ENCODE data around the gene NUDT14.

NUDT14 gene

DNA sequence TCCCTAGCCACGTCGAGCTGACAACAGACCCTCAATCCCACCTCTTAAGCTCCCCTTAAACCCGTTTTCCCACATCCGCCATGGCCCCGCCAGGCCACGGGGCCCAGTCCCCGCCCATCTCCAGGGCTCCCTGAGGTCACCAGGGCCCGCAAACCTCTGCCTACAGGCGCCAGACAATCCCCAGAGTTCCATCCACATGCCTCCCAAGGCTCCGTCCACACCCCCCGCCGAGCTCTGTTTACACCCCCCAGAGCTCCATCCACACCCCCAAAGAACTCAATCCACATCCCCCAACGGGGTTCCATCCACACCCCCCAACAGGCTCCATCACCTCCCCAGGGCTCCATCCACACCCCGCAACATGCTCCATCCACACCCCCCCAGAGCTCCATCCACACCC is 21.8 kb downstream of the NUDT14 start:
- no peak for DNase-seq (ENCODE audit: low read depth)

DNA sequence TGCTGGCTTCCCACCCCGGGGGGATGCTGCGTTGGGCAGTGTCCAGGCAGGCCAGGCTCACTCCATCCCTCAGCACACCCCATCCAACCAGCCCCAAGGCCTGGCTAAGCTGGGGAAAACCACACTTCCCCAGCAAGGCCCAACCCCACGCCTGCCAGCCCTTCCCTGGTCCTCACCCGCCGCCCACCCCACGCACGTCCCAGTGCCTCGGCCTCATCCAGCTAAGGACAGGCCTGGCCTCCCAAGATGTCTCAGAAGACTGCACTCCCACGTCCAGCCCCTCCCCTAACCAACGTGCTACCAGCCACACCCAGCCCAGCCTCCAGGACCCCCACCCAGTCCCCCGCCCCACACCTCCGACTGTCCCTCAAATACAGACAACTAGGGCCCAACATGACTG is 22.3 kb downstream of the NUDT14 start:
- no peak for DNase-seq (ENCODE audit: low read depth)

DNA sequence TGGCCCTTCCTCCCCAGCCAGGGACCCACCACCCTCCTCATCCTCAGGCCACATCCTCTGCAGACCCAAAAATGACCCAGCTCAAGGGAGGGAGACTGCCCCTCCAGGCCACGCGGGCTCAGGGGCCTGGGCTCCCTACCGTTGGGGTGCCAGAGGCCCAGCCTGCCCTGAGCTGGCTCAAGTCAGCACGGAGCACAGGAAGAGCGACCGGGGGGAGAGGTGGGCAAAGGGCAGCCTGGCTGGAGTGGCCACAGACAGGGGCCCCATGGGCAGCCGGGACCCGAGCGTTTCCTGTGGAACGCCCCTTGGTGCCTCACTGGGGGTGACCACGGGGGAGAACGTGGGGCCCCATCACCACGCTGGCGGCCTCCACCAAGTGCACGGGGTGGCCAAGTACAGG is 23.2 kb downstream of the NUDT14 start:
- no peak for DNase-seq (ENCODE audit: low read depth)

DNA sequence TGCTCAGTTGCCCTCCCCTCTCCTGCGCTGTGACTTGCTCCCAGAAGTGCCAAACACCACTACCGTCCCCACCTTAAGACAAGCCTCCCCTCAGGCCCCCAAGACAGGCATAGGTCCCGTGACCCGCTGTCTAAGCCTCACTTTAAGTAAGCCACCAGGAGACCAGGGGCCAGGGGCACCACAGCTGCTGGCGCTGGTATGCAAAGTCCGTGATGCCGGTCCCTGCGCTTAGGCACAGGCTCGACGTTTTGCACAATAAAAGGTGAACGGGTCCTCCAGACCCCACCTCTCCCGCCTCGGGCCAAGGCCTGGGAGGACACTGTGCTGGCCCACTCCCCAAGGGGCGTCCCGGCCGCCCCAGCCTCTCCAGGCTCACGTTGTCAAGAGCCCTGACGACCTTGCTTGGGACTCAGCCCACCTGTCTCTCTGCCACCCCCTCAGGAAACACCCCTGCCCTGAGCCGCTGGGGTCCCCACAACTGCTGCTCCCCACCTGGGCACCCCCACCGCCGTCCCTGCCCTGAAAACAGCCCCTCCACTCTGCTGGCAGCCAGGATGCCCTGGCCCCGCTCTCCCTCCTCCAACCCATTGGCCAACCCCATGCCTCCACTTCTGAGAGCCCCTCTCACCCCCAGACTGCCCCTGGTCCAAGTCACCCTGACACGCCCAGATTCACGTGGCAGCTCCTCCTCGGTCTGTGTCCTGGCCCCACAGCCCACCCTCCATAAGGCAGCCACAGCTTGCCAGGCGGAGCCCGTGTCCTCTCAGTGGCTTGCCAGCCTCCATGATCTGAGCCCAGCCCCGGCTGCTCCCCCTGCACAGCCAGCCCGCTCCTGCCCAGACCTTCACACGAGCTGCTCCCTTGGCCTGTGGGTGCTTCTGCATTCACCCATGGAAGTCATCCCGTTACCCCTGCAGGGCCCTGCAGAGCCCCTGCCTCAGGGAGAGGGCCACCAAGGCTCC is 24.4 kb downstream of the NUDT14 start:
- no peak for DNase-seq (ENCODE audit: low read depth)

DNA sequence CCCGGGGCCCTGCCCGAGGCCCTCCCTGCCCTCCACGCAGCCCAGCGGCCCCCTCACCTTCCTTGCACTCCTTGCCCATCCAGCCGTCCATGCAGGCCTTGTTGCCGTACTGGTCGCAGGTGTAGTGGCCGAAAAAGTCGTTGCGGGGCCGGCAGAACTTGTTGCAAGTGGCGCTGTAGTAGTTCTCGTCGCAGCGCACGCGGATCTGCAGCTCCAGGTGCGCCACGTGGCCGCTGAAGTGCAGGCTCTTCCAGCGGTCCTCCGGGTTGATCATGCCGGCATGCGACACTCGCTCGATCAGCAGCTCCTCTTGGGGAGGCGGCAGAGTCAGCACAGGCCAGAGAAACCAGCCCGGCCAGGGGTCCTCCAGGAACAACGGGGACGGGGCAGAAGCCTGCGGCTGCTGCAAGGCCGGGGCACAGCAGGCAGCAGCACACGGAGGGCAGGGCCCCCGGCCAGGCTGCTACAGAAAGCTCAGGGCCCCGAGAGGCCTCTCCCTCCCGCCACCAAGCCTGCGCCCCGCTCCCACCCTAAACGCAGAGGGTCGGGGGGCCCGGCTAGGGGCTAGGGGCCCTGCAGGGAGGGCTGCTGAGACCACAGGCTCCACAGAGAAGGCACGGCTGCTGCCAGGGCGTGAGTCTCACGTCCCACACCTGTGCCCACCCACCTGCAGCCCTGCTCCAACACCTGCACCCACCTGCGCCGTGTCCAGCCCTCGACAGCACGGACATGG is 25.3 kb downstream of the NUDT14 start:
- no peak for DNase-seq (ENCODE audit: low read depth)

DNA sequence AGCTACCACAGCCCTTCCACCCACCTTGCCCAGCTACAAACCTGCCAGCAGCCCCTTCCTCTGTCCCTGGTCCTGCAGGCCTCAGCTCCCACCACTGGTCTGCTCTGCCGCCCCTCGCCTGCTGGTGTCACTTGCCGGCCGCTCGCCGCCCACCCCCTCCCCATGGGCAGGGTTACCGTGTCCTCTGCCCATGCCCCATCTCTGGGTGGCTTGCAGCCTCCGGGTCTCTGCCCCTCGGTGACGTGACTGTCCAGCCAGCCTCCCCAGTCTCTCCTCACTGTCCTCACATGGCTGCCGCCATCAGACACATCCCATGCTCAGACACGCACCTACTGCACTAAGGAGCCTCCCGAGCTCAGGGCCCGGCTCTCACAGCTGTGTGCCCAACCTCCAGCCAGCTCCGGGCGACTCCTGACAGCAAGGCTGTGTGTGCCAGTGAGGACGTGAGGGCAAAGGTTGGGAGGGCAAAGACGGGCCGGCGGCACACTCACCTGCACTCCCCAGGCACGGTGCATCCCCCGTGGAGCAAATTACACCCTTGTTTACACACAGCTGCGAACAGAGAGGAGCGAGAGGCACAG is 26.0 kb downstream of the NUDT14 start:
- no peak for DNase-seq (ENCODE audit: low read depth)

GRCh38 chr14:105154476-105154871 is 26.6 kb downstream of the NUDT14 start:
- DNase-seq (ENCODE audit: low read depth), result no peak

GRCh38 chr14:105153739-105154475 is 27.2 kb downstream of the NUDT14 start:
- no peak for DNase-seq (ENCODE audit: low read depth)

- DNase-seq (ENCODE audit: low read depth), result no peak
Measured at GRCh38 chr14:105153331-105153731, 27.8 kb downstream of the NUDT14 start.

DNA sequence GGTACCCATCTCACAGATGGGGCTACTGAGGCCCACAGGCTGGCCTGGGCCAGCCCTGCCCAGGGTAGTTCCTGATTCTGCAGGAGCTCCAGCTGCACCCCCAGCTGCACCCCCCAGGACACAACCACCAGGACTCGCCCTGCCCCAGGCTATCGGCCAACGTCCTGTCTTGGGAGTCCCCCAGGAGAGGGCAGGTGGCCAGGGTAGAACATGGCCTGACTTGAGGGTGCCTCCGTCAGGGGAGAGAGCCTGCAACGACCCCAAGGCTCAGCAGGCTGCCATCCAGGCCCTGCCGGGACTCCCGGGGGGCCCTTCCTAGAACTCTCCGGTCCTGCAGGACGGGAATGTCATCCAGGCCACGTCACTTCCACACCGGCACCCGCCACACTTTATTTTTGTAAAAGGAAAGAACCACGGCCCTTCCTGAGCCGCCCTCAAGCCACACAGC is 28.3 kb downstream of the NUDT14 start:
- no peak for DNase-seq (ENCODE audit: low read depth)

- no peak for DNase-seq (ENCODE audit: low read depth)
Measured at GRCh38 chr14:105151838-105152793, 29.0 kb downstream of the NUDT14 start.

GRCh38 chr14:105151084-105151837 is 29.9 kb downstream of the NUDT14 start:
- DNase-seq (ENCODE audit: low read depth), result no peak

DNA sequence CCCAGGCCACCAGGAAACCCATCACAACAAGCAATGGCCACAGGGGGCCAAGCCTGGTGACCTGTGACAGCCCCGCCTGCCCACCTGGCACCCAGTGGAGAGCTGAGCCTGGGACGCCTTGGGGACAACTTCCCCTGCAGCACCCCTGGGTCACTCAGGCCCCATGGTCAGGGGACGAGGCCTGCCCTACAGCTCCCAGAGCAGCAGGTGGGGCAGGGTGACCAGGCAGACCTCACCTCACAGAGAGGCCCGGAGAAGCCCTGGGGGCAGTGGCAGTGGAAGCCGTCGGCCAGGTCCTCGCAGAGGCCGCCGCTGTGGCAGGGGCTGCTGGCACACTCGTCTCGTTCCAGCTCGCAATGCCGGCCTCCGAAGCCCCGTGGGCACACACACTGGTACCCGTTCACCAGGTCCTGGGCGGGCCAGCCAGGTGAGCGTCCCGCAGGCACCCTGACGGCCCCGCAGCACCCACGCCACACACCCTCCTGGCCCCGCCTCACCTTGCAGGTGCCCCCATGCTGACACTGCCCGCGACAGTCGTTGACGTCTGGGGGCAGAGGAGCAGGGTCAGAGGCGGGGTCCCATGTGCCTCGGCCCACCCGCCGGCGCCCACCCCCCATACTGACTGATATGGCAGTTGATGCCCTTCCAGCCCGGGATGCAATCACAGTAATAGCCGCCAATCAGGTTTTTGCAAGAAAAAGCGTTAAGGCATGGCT is 30.6 kb downstream of the NUDT14 start:
- no peak for DNase-seq (ENCODE audit: low read depth)

DNA sequence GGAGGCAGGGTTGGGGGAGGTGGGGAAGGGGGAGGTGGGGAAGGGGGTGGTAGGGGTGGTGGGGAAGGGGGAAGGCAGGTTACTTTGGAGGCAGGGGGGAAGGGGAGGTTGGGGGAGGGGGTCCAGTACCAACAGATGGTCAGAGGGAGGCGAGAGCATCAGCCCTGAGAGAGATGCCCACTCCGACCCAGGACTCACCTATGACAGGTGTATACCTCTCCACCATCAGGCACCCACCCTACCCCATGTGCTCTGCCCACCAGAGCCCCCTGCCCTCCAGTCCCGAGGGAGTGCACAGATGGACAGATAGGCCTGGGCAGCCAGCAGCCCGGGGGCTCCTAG is 31.1 kb downstream of the NUDT14 start:
- DNase-seq (ENCODE audit: low read depth), result no peak

DNA sequence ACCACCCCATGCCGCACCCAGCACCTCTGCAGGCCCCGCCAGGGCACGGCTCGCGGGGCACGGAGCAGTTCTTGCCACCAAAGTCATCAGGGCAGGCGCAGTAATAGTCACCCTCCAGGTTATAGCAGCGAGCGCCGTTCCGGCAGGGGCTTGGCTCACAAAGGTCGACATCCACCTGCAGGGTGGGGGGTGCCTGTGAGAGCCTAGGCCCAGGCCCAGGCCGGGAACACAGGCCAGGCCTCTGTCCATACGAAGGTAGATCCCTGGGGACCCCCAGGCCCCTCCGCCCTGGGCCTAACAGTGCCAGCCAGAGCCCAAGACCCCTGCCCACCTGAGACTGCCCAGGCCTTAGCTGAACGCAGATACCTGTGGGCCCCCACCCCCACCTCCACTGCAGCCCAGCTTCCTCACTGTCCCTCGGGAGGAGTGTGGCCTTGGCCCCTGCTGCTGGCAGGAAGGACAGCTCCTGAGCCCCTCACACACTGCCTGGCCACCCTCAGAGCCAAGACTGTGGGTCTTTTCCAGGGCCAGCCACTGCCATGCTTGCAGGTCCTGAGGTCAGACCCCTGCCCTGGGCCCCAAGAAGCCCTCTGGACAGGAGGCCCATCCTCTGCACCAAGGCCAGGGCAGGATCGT is 31.8 kb downstream of the NUDT14 start:
- no peak for DNase-seq (ENCODE audit: low read depth)

- DNase-seq (ENCODE audit: low read depth), result no peak
Measured at GRCh38 chr14:105148604-105149145, 32.4 kb downstream of the NUDT14 start.

DNA sequence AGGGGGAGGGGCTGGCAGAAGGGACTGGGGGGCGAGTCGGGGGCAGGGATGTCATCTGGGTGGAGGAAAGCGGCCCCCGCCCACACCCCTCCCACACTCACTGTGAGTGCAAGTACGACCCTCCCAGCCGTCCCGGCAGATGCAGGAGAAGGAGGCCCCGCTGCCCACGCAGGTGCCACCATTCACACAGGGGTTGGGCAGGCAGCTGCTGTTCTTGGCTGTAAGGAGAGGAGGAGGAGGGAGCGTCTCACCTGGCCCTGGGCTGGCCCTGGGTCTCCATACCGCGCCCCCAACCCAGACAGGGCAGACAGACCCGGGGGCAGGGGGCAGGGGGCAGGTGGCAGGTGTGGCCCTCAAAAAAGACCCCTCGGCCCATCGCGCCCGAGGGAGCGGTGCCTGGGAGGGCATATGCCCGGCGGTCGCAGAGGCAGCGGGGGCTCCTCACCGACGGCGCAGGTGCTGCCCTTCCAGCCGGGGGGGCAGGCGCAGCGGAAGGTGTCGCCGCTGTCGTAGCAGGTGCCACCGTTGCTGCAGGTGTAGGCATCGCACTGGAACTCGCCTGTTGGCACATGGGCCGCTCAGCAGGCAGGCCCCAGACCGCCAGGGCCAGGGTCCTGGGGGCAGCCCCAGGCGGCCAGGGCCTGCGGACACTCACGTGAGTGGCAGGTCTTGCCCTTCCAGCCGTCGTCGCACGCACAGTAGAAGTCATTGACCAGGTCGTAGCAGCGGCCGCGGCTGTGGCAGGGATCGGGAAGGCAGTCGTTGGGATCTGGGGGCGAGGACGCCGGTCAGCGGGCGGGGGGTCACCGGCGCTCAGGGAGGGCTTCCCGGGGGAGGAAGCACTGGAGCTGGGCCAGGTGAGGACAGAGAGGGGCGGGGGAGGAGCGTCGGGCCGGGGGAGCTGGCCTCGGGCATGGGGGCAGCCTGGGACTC is 33.2 kb downstream of the NUDT14 start:
- DNase-seq (ENCODE audit: low read depth), result no peak

Measured in activated gamma-delta T cell treated with anti-CD3 and anti-CD28 coated beads, Interleukin-2, amount 50 U/mL, for 16 hours (primary cell).